22Rv1 (cell line): ENCODE results near the gene SLC12A8.

ENCODE experiments used
- H3K27ac ChIP-seq: fragments of 450-650 bp; 2 replicates; pipeline ENCODE4 v1.5.1; 2017
- CTCF ChIP-seq: fragments of 450-650 bp; IDR thresholded peaks from 2 replicates; pipeline ENCODE4 v1.5.1; 2017; ENCODE audit warnings: mild to moderate bottlenecking
- ZFX ChIP-seq: fragments of 450-650 bp; IDR thresholded peaks from 2 replicates; pipeline ENCODE4 v1.6.1; 2017; ENCODE audit warnings: antibody characterized with exemption, borderline replicate concordance

Gene SLC12A8

GRCh38 chr3:125042725-125043406 is 169.7 kb downstream of the SLC12A8 start:
- no peak overlapping the region for H3K27ac ChIP-seq
- no peak for TF ChIP-seq CTCF
- no peak for TF ChIP-seq ZFX

DNA sequence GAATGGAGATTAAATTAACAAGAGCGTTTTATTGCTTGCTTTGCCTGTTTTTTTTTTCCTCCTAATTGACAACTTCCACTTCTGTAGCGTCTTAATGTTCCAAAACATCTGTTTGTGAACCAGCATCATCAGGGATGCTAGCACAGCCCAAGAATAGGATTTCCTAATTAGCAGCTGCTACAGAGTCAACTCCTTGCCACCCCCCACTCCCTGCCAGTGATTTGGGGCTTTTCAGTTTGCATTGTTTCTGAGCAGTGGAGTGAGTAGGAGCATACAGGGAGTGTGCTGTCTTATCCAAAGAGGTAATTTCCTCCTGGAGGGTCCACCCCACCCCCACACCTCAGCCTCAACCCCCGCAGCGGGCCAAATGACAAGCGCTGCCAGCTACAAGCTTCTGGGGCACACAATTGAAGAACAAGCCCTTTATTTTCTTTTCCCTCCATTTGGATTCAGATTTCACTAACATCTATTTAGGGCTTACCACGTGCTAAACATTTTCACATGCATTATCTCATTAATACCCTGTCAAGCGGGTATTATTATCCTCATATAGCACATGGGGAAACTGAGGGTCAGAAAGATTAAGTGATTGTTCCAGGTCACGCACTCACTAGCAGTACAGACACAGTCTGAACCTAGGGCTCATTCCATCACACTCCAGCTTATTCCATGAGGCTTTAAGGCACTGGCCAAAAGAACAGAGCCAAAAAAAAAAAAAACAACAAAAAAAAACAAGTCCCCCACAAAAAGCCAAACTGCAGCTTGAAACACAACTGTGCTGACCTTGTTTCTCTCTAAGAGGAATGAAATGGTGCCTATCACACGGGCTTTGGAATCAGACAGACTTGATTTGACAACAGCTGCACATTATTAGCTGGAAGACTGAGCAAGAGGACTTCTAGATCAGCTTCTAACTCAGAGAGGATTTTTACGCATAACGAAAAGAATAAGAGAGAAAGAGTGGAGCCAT is 173.1 kb downstream of the SLC12A8 start:
- no peak overlapping the region for H3K27ac ChIP-seq

GRCh38 chr3:125037498-125038150 is 174.9 kb downstream of the SLC12A8 start:
- no peak overlapping the region for H3K27ac ChIP-seq
- no peak for TF ChIP-seq CTCF
- TF ChIP-seq ZFX, result no peak

More for the DNA sequence above, 173.1 kb downstream of the SLC12A8 start:
- TF ChIP-seq ZFX (no peak), CTCF (no peak)

GRCh38 chr3:125035217-125035616 is 177.3 kb downstream of the SLC12A8 start:
- TF ChIP-seq CTCF (no peak), ZFX (no peak)
- no peak overlapping the region for H3K27ac ChIP-seq

GRCh38 chr3:125033616-125034015 is 178.9 kb downstream of the SLC12A8 start:
- no peak overlapping the region for H3K27ac ChIP-seq

DNA sequence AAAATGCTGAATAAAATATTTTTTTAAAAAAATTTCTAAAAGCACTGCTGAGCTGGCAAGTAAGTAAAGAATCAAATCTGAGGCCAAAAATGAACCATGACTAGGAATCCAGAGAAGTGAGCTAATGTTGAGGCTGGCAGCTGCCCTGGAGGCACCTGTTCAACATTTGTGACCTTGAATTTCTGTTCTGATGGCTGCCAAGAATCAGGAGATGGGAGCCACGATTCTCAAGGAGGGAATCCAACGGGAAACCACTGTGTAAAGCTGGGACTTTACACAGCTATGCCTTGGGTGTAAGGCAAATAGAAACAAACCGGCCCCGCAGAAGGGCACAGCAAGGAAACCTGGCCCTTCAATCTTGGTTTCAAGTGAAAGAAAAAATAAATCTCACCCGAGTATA is 179.4 kb downstream of the SLC12A8 start:
- no peak for TF ChIP-seq CTCF
- no peak for TF ChIP-seq ZFX
- no peak overlapping the region for H3K27ac ChIP-seq

More at GRCh38 chr3:125033616-125034015, 178.9 kb downstream of the SLC12A8 start:
- TF ChIP-seq CTCF, result no peak
- TF ChIP-seq ZFX, result no peak
